K562 (cell line): ENCODE results near the gene RSPH6A. TPM values are rescaled to one million over a fixed set of nuclear protein-coding genes. Genes with fewer than 3 reads are reported as not detected.
A peak's percentile ranks its signal among the peaks of the same experiment; 100 is the strongest.

Experiments used
- FOSL1 ChIP-seq: fragments of 200-800 bp; sonication (Bioruptor generic); conservative IDR thresholded peaks from 2 replicates; pipeline ENCODE4 v1.6.1; 2016; ENCODE audit warnings: missing genetic modification characterization, missing compliant biosample characterization
- ID3 ChIP-seq, 2 experiments: fragments of 250-450 bp in 1 of 2; fragments of 450-650 bp in 1 of 2; sonication (Bioruptor Pico) in 1 of 2; IDR thresholded peaks; 2 replicates each; pipeline versions ENCODE4 v1.6.1 to v1.8.0; 2016 to 2021; ENCODE audit warnings: mild to moderate bottlenecking in 2 of 2, moderate library complexity in 2 of 2, missing compliant biosample characterization in 1 of 2, missing genetic modification characterization in 1 of 2
- MECOM ChIP-seq: fragments of 250-450 bp; sonication (Bioruptor Pico); IDR thresholded peaks from 2 replicates; pipeline ENCODE4 v1.8.0; 2022; ENCODE audit warnings: inconsistent platforms
- MNT ChIP-seq, 2 experiments: fragments of 450-650 bp; conservative IDR thresholded peaks; 2 replicates each; pipeline ENCODE4 v1.6.1; 2017; ENCODE audit warnings: mild to moderate bottlenecking in 2 of 2, moderate library complexity in 2 of 2
- NEUROD1 ChIP-seq: fragments of 150-350 bp; IDR thresholded peaks from 2 replicates; pipeline ENCODE4 v1.6.1; 2014; ENCODE audit warnings: borderline replicate concordance, low read length, low read depth; ENCODE audit not compliant: partially characterized antibody
- OTX1 ChIP-seq: fragments of 450-650 bp; formaldehyde crosslinking; IDR thresholded peaks from 2 replicates; pipeline ENCODE4 v1.4.0; 2022; ENCODE audit warnings: mild to moderate bottlenecking
- PKNOX1 ChIP-seq: fragments of 450-650 bp; IDR thresholded peaks from 2 replicates; pipeline ENCODE4 v1.6.1; 2016
- PRPF4 ChIP-seq: fragments of 200-400 bp; formaldehyde crosslinking; IDR thresholded peaks from one replicate; pipeline ENCODE4 v1.6.1; 2017; ENCODE audit warnings: low read length, low read depth, mild to moderate bottlenecking; ENCODE audit not compliant: insufficient read depth, poor library complexity, severe bottlenecking
- SMAD2 ChIP-seq: fragments of 150-350 bp; IDR thresholded peaks from 2 replicates; pipeline ENCODE4 v1.6.1; 2014; ENCODE audit warnings: low read depth, mild to moderate bottlenecking, low read length
- ZNF280B ChIP-seq: fragments of 250-450 bp; sonication (Bioruptor Pico); IDR thresholded peaks from 2 replicates; pipeline ENCODE4 v1.5.1; 2021; ENCODE audit warnings: mild to moderate bottlenecking
- polyA plus RNA-seq, 8 experiments: library from polyadenylated mRNA; depleted of rRNA in 4 of 8; stranded (reverse) in 5 of 8; unstranded in 3 of 8; fragments of >200 nt; fragmentation: Nextera tagmentation in 2 of 8; fragmentation: Illumina TruSeq in 1 of 8; extraction: Ambion mirVana in 2 of 8; extraction: Trizol in 1 of 8; gene quantifications; 2 replicates each; pipeline versions ENCODE4 v1.2.1 to v1.2.3, GENCODE V29; 2011 to 2014; ENCODE audit warnings: inconsistent platforms in 1 of 8, missing spikeins in 1 of 8
- total RNA-seq, 7 experiments: library from RNA; depleted of rRNA in 6 of 7; stranded (reverse); fragments of >200 nt in 6 of 7; fragmentation: Illumina TruSeq in 2 of 7; extraction: Trizol in 2 of 7; gene quantifications; 2 replicates each; pipeline versions ENCODE4 v1.2.1 to v1.2.3, GENCODE V29; 2011 to 2021; ENCODE audit warnings: low replicate concordance in 1 of 7

The RSPH6A gene
- total and polyA plus RNA-seq, 9 of the 15 experiments (the other 6 are each of a cell fraction or from before 2014, with no cell fraction given): 0.03 to 0.15 (median 0.07) TPM; not detected in 5

- peak; percentile 32; the same call in 1 of the 2 replicates for TF ChIP-seq PKNOX1
- no peak for TF ChIP-seq SMAD2
- TF ChIP-seq FOSL1 (tag): peak; percentile 87
- TF ChIP-seq MNT (conservative IDR thresholded peaks at IDR 0.05): peak in 1 of 2 experiments; percentile 40; a peak in 1 of 4 replicates
- no peak for TF ChIP-seq NEUROD1
- TF ChIP-seq OTX1 (CRISPR knock-in tag): no peak
- no peak for TF ChIP-seq PRPF4
- TF ChIP-seq ZNF280B (CRISPR knock-in tag): no peak
- no peak for TF ChIP-seq ID3 (CRISPR knock-in tag; IDR thresholded peaks at IDR 0.05)
- no peak for TF ChIP-seq ID3 (tag; IDR thresholded peaks at IDR 0.05)
- TF ChIP-seq MECOM (CRISPR knock-in tag): peak; percentile 5; the same call in 1 of the 2 replicates
These were observed 5.4 kb downstream of the RSPH6A start (continued) for GRCh38 chr19:45809643-45810159.
